ENCODE measurements around the gene SNAPC3.
A peak's percentile ranks its signal among the peaks of the same experiment; 100 is the strongest.

Gene SNAPC3

DNA sequence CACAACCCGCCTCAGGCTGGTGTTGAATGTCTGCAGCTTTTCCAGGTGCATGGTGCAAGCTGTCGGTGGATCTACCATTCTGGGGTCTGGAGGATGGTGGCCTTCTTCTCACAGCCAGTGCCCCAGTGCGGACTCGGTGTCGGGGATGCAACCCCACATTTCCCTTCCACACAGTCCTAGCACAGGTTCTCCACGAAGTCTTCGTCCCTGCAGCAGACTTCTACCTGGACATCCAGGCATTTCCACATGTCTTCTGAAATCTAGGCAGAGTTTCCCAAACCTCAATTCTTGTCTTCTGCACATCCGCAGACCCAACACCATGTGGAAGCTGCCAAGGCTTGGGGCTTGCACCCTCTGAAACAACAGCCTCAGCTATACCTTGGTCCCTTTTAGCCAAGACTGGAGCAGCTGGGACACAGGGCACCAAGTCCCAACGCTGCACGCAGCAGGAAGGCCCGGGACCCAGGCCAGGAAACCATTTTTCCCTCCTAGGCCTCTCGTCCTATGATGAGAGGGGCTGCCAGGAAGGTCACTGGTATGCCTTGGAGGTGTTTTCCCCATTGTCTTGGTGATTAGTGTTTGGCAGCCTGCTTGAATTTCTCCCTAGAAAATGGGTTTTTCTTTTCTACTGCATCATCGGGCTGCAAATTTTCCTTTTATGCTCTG, 69.9 kb downstream of the SNAPC3 start:
- DNase-seq (ENCODE audit: low spot score) = no peak

DNA sequence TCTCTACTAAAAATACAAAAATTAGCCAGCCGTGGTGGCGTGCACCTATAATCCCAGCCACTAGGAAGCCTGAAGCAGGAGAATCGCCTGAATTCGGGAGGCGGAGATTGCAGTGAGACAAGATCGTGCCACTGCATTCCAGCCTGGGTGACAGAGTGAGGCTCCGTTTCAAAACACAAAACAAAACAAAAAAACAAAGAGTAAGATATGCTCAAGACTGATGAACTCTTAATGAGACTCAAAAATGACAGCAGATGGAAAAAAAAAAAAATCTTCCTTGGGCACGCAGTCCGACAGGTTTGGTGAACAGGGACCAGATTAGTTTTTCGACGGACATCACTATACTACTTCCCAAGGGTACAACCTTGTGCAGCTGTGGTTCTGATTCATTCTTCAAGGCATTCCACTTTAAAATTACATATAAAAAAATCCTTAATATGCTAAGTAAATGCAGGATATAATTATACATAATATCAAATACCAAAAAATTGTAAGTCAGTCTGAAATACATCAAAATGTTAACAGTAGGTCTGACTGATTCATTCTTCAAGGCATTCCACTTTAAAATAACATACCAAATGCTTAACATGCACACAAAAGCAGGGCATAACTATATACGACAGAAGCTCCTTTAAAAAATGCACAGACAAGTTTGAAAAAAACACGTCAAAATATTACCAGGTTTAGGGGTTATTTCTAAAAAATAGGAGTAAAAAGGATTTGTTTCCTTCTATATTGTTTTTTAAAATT, 75.7 kb downstream of the SNAPC3 start:
- DNase-seq (ENCODE audit: low spot score) = no peak

DNA sequence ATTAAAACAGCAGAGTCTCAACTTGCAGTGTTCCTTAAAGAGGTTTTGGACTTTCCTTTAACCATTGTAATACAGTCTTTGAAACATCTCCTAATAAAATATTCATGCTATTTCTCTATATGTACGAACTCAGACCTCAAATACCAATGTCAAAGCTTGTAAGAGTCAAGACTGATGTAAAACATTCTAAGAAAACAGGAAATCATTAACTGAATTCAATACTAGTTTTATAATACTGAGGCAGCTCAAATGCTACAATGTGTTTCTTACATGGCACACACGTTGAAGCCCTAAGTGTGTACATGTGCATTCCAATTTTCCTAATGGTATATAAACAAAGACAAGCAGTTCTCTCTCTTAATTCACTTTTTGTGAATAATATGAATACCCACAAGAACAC, 76.5 kb downstream of the SNAPC3 start:
- no peak for DNase-seq (ENCODE audit: low spot score)

DNA sequence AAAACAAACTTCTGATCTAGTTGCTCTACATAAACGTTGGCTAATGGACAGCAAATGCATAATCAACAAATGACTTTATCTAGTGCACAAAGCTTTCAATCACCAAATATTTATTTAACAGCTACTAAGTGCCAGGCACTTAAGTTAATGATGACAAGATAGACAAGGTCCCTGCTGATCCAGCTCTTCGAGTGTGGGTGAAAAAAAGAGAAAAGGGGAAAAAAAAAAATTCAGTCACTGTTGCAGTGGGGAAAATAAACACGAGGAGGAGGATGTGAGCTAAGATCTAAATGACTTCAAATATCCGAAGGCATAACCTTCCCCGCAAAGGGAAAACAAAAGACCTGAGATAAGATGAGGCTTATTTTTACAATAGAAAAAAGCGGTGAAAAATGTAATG, 78.5 kb downstream of the SNAPC3 start:
- no peak for DNase-seq (ENCODE audit: low spot score)

DNA sequence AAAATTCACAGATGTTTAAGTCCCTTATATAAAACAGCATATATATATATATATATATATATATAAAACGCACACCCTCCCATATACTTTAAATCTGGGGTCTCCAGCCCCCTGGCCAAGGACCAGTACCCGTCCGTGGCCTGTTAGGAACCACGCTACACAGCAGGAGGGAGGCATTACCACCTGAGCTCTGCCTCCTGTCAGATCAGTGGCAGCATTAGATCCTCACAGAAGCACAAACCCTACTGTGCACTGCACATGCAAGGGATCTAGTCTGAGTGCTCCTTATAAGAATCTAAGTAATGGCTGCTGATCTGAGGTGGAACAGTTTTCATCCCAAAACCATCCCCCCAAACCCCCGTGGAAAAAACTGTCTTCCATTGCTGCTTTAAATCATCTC, 79.1 kb downstream of the SNAPC3 start:
- no peak for DNase-seq (ENCODE audit: low spot score)

DNA sequence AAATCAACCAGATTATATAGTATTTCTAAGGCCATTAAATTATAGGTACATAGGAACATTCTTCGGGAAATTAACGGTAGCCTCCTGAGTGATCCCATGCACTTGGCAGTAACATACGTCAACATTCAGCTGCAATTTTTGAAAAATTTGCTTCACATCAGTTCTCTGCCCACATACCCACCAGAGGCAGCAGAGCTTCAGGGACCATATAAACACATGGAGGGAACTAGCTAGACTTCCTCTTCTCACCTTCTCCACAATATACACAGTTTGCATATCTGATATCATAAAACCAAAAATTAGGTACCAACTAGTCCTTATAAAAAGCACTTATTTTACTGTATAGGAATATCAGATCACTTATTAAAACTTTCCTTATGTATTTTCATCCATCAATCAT, 83.2 kb downstream of the SNAPC3 start:
- no peak for DNase-seq (ENCODE audit: low spot score)

DNA sequence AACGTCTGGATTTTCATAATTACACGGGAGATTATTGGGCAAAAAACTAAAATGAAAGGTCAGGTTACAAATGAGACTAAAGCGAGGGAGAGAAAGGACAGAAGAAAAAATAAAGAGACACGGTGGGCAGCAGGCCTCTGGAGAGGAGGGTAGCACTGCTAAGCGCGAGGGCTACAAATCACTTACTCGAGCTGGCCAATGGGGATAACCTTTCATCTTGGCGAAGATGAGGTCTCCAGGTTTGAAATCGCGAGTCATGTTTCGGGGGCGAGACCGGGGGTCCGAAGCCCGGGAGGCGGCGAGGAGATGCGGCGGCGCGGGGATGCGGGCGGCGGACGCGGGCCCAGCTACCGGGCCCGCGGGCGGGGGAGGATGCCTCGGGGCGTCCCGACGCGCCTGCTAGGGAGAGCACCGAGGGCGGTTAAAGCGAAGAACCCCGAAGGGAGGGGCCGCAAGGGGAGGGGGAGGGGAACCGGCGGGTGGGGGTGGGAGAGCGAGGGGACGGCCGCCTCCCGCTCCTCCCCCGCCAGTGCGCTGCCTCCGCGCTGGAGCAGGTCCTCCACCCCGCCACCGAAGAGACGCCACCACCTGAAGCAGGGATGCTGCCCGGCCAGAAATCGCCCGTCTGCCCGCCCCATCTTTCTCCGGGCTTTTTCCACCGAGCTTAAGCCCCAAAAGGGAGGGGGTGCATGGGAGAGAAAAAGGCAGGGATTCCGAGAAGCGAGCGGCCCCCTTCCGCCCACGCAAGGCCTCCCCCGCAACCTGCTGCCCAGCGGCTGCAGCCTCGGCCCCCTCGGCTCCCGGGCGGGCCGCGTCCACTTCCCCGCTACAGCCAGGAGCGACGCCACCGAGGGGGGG, 87.5 kb downstream of the SNAPC3 start:
- DNase-seq (ENCODE audit: low spot score) = peak; percentile 35

DNA sequence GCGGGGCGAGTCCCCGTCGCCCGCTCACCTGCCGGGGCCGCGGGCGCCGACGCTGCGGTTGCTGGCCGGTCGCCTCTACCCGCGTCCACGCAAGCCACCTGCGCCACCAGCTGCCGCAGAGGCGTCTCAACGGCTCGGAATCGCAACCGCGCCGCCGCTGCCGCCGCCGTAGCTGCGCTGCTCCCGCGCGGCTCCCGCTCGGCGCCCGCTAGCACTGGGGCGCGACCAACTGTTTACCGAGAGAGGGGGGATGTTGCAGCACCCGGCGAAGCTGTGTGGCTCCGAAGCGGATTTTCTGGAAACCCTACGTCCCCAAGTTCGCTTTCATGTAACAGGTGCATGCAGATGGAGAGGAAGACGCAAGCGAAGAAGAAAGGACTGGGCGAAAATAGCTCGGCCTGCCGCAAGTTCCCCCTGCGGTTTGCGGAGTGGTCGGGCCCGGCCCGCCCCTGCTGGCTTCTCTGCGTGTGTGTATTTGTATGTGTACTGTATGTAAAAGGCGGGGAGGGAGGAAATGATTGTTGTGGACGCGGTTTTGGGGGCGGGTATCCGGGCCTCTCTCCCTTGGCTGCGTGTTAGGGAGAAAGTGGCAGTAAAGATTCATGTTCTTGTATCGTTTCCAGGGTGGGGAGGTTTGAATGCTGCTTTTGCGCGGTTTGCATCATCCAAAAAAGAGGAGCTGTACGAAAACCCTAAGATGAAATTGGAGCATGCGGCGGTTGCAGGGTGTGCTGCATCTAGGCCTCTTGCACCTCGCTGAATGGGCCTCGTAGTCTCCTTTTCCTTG, 88.3 kb downstream of the SNAPC3 start, which contains the start of gene PSIP1:
Gene PSIP1 (minus strand): TSS at position 182 of the 787 bp plus-strand sequence. CDS start 782 bp downstream, outside the sequence.
- DNase-seq (ENCODE audit: low spot score) = peak; percentile 81
